Nephron (organoid): Measurements from ENCODE around the gene ATP8B1.

Experiments
- H3K27ac Mint-ChIP-seq, 3 experiments: 2 replicates each; pipeline ENCODE4 v1.8.0; 2020; ENCODE audit warnings: mixed read lengths in 3 of 3, mild to moderate bottlenecking in 2 of 3, moderate library complexity in 1 of 3
- H3K27me3 Mint-ChIP-seq: 2 replicates; pipeline ENCODE4 v1.8.0; 2021; ENCODE audit warnings: low read depth, mild to moderate bottlenecking, moderate library complexity, mixed read lengths
- H3K36me3 Mint-ChIP-seq: 2 replicates; pipeline ENCODE4 v1.8.0; 2020; ENCODE audit warnings: low read depth, mixed read lengths
- H3K4me1 Mint-ChIP-seq: 2 replicates; pipeline ENCODE4 v1.8.0; 2020; ENCODE audit warnings: mixed read lengths
- H3K4me3 Mint-ChIP-seq, 3 experiments: 2 replicates each; pipeline ENCODE4 v1.8.0; 2020; ENCODE audit warnings: mild to moderate bottlenecking in 3 of 3, mixed read lengths in 3 of 3, moderate library complexity in 2 of 3
- H3K9me3 Mint-ChIP-seq: 2 replicates; pipeline ENCODE4 v1.8.0; 2020; ENCODE audit warnings: mixed read lengths
- CTCF ChIP-seq, 3 experiments: fragments of 200-600 bp; sonication (generic); IDR thresholded peaks; one replicate each; pipeline ENCODE4 v1.5.0; 2021; ENCODE audit warnings: antibody characterized with exemption in 3 of 3; ENCODE audit not compliant: unreplicated experiment in 3 of 3

ATP8B1 gene

GRCh38 chr18:57635003-57635822 is 167.9 kb downstream of the ATP8B1 start:
- Mint-ChIP-seq H3K27ac (peak overlapping the region; percentile 18 to 85 (median 46)), H3K27me3 (peaks cover 4% of the 10 kb centered on the region), H3K4me3 (no peak overlapping the region), H3K36me3 (peaks cover 13% of the 10 kb centered on the region), H3K9me3 (no peaks in the 10 kb centered on the region), H3K4me1 (peaks cover 18% of the 10 kb centered on the region)
- TF ChIP-seq CTCF (IDR thresholded peaks at IDR 0.05; ENCODE audit: unreplicated experiment in 3 of 3), result no peak

GRCh38 chr18:57631697-57632096 is 171.4 kb downstream of the ATP8B1 start:
- Mint-ChIP-seq H3K4me3 (peak overlapping the region; percentile 60 to 92 (median 69)), H3K36me3 (peaks cover 8% of the 10 kb centered on the region), H3K9me3 (no peaks in the 10 kb centered on the region), H3K27ac (peak overlapping the region; percentile 1 to 54 (median 52)), H3K4me1 (peaks cover 23% of the 10 kb centered on the region), H3K27me3 (no peaks in the 10 kb centered on the region)
- no peak for TF ChIP-seq CTCF (IDR thresholded peaks at IDR 0.05; ENCODE audit: unreplicated experiment in 3 of 3)

- H3K36me3 Mint-ChIP-seq, result peaks cover 8% of the 10 kb centered on the region
- H3K27me3 Mint-ChIP-seq, result no peaks in the 10 kb centered on the region
- peak overlapping the region; percentile 92 to 96 (median 96) for H3K4me3 Mint-ChIP-seq
- peaks cover 23% of the 10 kb centered on the region for H3K4me1 Mint-ChIP-seq
- TF ChIP-seq CTCF (IDR thresholded peaks at IDR 0.05; ENCODE audit: unreplicated experiment in 3 of 3), result no peak
- peak overlapping the region; percentile 85 to 99 (median 95) for H3K27ac Mint-ChIP-seq
- no peaks in the 10 kb centered on the region for H3K9me3 Mint-ChIP-seq
Observed at GRCh38 chr18:57630754-57631595, 172.1 kb downstream of the ATP8B1 start.

- Mint-ChIP-seq H3K27me3 (no peaks in the 10 kb centered on the region), H3K4me1 (peaks cover 19% of the 10 kb centered on the region), H3K4me3 (peak overlapping the region; percentile 92 to 96 (median 96)), H3K36me3 (peaks cover 8% of the 10 kb centered on the region), H3K27ac (peak overlapping the region; percentile 85 to 99 (median 95)), H3K9me3 (no peaks in the 10 kb centered on the region)
- TF ChIP-seq CTCF (IDR thresholded peaks at IDR 0.05; ENCODE audit: unreplicated experiment in 3 of 3), result peak; percentile 75 to 82 (median 79)
Observed at GRCh38 chr18:57630002-57630753, 172.9 kb downstream of the ATP8B1 start.

- peak overlapping the region; percentile 92 to 96 (median 96) for H3K4me3 Mint-ChIP-seq
- H3K9me3 Mint-ChIP-seq, result no peaks in the 10 kb centered on the region
- no peaks in the 10 kb centered on the region for H3K27me3 Mint-ChIP-seq
- peak overlapping the region in 1 of 3 experiments; percentile 99 for H3K27ac Mint-ChIP-seq
- H3K4me1 Mint-ChIP-seq, result peaks cover 18% of the 10 kb centered on the region
- peaks cover 7% of the 10 kb centered on the region for H3K36me3 Mint-ChIP-seq
- TF ChIP-seq CTCF (IDR thresholded peaks at IDR 0.05; ENCODE audit: unreplicated experiment in 3 of 3), result no peak
Observed at GRCh38 chr18:57629422-57629821, 173.7 kb downstream of the ATP8B1 start.
